ENCODE data around the gene ADD2.
"Not testable (repeated sequence)": the region's sequence is repeated elsewhere in the genome, so short reads cannot be mapped to it uniquely, and the experiment has no call there.

ADD2 gene

GRCh38 chr2:70750320-70750719 is 17.7 kb downstream of the ADD2 start:
- no peak for DNase-seq

DNA sequence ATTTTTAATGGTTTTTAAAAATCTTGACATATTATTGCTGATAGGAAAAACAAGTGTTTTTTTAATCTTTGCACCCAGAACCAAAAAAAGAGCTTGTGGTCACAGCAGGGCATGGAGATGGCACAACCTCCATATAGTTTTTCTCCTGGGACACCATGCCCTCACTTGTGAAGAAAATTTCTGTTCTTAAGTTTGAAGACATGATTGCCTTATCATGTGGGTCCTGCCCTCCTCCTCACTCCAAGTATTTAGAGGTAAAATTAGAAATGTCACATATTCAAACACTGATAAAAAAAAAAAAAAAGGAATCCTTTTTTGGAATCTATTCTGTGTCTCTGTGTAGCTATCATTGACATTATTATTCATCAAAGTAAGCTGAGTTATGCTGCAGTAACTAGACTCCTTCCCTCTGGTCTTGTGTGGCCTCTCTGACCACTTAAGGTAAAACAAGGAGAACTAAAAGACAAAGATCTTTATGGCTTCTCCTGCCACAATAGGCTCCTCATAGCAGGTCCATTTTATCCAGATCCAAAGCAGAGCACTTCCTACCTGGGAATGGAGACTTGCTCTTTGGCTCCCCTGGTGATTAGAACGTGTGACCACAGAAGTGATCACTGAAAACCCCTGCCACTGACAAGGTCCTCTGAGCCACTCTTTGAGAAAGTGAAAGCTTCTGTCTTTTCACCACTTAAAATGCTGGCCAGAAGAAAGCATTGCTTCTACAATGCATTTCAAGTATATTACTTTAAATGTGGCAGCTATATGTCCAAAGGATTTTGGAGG is 19.8 kb downstream of the ADD2 start:
- no peak for DNase-seq

DNA sequence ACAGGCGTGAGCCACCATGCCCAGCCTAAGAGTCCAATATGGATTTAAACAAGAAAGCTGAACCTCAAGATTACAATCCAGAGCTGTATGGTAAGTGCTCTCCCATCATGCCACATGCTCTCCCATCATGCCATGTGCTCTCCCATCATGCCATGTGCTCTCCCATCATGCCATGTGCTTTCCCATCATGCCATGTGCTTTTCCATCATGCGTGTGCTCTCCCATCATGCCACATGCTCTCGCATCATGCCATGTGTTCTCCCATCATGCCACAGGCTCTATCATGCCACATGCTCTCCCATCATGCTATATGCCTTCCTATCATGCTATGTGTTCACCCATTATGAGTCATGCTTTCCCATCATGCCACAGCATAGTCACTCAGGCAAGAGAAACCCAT is 20.7 kb downstream of the ADD2 start:
- DNase-seq, result no peak

DNA sequence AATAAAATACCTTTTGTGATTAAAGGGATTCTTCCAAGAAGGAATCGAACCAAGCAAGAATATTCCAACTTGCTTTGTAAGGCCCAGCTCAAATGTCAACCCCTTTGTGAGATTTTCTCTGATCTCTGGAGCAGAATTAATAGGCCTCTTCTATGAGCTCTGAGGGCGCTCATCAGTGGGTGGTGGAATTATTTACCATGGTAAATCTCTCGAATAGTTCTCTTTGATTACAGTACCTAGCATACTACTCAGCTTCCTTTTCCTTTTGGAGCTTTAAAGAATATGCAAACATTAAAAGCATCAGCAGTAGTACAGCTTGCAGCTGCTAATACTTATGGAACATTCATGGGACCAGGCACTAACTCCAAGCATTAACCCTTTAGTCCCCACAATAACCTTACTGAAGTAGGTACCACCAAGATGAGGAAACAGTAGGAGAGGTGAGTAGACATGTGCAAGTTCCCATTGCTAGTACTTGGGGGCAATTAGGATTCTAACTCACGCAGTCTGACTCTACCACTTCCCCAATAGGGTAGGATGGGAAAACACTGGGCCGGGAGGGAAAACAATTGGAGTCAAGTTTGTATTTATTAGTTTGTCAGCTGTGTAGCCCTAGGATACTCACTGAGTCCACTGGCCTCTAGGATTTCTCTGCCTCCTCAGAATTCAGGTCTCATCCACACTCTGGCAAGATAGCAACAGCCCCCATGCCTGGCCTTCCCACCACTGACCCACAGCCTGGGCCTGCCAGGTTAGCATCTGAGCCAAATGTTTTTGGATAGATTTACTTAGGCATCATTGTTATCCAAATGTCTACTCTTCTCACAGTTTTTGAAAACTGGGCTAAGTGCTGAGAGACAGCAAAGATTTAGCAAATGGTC is 21.7 kb downstream of the ADD2 start:
- no peak for DNase-seq

DNA sequence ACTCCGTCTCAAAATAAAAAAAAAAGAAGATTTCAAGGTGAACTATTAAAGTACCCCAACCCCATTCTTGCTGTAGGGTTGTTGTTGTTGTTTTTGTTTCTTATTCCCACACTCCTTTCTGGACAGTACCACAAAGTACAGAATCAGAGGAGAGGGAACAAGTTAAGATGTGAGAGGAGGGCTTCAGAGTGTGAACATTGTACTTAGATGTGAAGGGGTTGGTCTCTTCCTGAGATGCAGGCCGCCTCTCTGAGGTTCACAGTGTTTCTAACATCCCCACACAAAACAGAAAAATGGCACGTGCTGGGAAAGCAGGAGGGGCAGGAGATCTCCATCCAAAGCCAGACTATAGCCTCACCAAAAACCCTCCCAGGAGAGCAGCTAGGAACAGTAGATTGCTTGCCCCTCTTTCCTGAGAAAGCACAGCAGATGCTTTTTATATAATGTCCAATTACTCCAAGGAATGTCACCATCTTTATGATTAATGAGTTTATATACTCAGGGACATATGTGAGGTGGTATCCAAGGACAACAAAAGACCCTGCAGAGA is 22.6 kb downstream of the ADD2 start:
- no peak for DNase-seq

- no peak for DNase-seq
These were observed 23.6 kb downstream of the ADD2 start for GRCh38 chr2:70744397-70744796.

- DNase-seq, result no peak
These were observed 24.3 kb downstream of the ADD2 start for GRCh38 chr2:70743677-70744076.

- no peak for DNase-seq
These were observed 24.9 kb downstream of the ADD2 start for GRCh38 chr2:70743068-70743467.

GRCh38 chr2:70739492-70739891 is 28.5 kb downstream of the ADD2 start:
- not testable (repeated sequence) for DNase-seq

GRCh38 chr2:70738159-70738558 is 29.8 kb downstream of the ADD2 start:
- DNase-seq, result no peak

DNA sequence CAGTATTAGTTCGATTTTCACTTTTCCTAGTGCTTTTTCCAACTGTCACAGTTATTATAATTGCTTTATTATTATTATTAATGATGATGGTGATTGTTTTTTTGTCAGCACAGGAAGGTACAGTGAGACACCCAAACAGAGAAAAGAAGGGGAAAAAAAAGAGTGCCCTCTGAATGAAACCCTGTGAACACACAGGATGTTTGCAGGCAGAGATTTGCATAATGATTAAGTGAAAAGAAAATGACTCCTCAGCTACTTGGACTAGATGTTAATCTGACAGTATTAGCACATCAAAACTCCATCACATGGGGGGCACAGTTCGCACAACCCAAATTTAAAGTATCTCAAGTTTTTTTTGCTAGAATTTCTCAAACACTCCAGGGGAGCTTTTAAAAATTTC is 32.9 kb downstream of the ADD2 start:
- no peak for DNase-seq

GRCh38 chr2:70733646-70734180 is 34.3 kb downstream of the ADD2 start:
- DNase-seq, result no peak

- DNase-seq, result no peak
These were observed 35.0 kb downstream of the ADD2 start for GRCh38 chr2:70732766-70733645.

GRCh38 chr2:70730730-70731129 is 37.3 kb downstream of the ADD2 start:
- no peak for DNase-seq

DNA sequence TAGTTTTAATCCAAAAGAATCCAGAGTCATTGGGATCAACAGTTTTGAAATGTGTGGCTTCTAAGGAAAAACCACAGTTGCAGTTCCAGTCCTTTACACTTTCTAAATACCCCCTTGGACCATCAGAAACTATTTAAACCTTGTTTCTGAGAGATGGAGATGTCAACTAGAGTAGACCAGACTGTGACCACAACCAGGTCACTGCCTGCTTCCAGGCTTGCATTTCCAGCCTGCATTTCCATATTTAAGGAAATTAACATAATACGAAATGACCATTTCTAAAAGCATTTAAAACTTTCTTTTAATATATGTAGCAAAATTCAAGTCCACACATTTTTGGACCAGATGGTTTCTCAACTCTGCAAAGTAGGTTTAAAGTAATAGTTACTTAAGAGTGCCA is 38.4 kb downstream of the ADD2 start:
- DNase-seq, result no peak

- DNase-seq, result no peak
These were observed 39.9 kb downstream of the ADD2 start for GRCh38 chr2:70728128-70728527.

DNA sequence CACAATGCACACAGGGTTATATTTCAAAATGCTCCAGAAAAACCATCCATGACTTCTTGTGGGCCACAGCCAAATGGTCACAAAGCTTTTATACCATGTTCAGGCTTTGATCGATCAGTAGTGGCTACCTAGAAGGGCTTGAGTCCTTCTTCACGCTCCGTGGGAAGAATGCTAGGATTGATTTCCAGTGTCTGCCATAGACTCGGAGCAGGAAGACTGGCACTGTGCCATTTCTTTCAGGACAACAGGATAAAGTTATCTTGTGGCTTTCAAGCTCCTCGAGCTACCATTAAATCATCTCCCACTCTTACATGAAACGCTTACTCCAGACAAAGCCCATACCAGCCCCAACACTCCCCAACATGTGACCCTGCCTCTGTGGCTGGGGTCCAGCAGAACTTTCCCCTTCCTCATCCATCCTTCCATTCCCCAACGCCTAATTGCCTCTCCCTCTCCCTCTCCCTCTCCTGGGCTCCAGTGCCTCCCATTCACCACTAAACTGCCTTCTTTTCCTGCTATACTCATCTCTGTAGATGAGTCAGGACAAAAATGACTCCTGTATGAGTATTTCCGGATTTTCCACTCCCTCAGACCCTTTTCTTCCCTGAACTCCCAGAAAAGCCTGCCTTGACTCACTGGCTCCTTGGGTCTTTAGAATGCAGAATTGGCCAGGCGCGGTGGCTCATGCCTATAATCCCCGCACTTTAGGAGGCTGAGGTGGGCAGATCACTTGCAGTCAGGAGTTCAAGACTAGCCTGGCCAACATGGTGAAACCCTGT is 40.9 kb downstream of the ADD2 start:
- no peak for DNase-seq

- DNase-seq, result no peak
These were observed 42.5 kb downstream of the ADD2 start for GRCh38 chr2:70725505-70725904.

GRCh38 chr2:70724366-70724765 is 43.6 kb downstream of the ADD2 start:
- DNase-seq, result no peak

DNA sequence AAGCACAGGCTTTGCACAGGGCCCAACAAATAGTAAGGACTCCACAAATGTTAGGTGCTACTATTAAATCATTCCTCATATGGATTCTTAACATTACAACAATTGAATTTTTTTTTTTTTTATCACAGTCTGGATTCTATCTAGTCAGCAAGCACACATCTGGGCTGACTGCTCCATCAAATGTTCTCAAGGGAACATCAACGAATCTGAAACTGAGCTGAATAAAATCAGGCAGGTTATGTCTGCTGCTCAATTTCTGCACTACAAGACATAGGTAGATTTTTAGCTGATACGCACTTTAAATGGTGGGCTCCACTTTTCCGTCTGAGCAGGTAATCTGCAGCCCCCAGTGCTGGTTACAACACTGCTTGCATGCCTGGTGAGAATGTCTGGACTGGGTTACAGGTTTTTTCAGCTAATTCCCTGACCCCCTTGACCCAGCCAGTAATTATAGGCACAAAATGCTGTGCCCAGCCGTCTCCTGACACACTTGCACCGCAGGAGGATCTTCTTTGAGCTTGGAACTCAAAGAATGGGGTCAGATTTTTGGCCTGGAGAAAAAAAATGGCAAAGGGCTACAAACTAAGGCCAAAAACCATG is 44.6 kb downstream of the ADD2 start:
- no peak for DNase-seq

GRCh38 chr2:70720124-70720523 is 47.9 kb downstream of the ADD2 start:
- DNase-seq, result no peak

All from suppressor macrophage (primary cell).